Measurements from ENCODE around the gene PRRT1.

The PRRT1 gene

DNA sequence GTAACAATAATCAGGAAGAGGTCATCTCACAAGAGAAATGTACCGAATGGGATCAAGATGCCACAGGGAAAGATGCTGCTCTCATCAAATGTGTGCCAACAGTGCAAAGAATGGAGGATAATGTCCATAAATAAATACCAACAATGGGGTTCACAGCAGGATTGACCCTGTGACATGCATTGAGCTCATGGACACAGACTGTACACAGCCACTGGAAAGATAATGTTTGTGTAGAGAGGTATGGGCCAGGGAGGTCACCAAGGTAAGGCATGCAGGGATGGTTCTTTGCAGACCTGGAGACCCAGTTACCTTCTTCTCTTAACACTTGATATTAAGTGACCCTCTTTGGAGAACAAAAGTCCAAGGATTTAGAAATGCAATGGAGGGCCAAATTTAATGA lies 22.7 kb upstream of the PRRT1 start:
- ATAC-seq, result no peak

DNA sequence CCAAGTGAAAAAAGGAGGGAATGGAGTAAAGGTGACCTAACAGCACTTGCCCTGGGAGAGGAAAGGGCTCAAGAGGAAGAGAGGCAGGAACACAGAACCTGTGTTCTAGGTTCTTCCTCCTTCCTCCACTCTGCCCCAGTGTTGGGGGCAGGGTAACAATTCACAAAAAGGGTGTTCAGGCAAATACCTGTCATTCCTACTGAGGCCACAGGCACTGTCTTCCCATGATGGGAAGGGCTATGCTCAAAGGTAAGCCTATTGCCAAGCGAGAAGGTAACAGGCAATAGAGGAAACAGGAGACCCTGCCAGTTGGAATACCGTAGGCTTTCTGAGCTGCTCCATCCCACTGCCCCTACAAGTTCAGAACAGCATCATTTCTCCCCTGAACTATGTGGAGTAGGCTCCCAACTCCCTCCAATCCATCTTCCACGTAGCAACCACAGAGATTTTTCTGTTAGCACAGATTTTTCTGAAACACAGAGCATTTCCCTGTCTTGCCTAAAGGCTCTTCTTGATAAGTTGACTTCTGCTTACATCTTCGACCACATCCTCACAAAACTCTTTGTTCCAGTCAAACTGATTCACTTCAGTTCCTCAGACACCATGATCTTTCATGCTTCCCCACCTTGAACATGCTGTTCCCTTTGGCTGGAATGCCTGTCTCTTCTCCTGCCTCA lies 21.4 kb upstream of the PRRT1 start:
- no peak for ATAC-seq

DNA sequence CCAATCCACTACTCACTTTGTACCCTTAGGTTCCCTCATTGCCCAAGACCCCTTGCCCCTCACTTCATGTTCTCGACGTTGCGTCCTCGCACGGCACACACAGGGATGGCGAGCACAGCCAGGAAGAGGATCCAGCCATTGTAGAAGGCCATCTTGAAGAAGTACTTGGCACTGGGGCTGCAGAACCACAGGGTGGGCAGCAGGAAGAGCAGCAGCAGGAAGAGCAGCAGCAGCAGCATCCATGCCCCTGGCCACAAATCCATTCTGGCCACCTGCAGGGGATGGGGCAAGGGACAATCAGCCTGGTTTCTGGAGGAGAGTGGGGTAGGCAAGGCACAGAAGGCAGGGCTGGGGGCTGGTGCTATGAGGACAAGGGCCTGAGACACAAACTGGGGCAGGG lies 19.5 kb upstream of the PRRT1 start:
- no peak for ATAC-seq

DNA sequence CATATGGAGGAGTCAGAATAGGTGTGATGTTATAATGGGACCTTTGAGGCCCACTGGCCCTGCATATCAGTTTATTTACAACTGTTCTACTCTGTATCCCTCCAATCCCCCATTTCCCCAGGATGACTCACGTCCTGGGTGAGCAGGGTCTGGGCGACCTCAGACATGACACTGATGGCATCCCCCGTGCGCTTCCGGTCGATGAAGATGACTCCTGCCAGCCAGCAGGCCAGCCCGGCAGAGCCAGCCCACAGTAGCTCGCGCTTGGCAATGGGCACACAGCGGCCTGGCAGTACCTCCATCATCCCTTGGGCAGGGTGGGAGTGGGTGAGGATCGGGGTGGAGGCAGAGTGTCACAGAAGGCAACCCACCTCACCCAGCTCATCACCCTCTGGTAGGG lies 18.6 kb upstream of the PRRT1 start:
- no peak for ATAC-seq

DNA sequence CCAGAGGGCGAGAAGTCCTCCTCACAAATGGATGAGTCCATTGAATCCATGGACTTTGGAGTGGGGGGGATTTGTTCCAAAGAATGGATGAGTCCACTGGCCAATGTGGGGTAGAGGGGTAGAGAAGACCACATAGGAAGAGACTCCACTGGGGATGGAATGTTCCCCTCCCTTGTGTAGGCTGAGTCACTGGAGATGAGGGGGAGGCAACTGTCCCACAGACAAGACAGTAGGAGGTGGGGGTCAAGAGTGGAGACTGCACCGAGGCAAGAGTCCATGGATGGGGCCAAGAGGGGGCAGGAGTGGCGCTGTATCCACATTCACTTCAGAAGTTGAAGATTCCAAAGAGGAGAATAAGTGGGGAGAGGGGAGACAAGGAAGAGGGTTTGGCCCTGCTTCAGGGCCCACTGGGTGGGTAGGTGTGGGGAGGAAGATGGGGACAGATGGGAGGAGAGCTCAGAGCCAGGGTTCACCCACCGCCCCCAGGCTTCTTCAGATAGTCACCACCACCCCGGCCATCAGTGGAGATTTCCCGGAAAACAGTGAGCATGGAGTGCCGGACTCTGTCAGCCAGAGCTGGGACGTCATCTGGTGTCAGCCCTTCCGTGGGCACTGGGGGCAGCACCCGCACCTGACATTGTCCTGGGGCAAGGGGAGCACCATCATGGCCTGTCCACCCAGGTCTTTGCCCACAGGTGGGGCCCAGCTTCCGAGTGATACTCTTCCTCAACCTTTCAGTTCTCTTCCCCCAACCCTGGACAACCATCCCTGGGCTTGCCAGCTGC lies 17.3 kb upstream of the PRRT1 start:
- ATAC-seq, result no peak

DNA sequence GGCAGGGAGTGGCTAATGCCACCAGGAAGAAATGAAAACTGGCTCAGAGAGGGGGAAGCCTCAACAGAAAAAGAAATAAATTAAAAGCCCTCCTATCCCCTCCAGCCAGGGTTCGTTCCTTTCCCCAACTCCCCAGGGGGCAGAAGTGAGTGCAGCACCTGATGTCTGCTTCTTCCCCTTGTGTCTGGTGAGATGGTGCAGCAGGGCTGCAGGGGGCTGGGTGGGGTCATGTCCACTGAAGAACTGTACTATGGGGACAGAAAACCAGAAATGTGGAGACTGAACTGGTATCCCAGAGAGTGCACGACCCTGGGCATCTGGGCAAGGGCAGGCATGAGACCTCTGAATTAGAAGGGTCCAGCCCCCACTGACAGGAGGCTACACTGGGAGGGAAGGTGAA lies 16.6 kb upstream of the PRRT1 start:
- ATAC-seq, result no peak

DNA sequence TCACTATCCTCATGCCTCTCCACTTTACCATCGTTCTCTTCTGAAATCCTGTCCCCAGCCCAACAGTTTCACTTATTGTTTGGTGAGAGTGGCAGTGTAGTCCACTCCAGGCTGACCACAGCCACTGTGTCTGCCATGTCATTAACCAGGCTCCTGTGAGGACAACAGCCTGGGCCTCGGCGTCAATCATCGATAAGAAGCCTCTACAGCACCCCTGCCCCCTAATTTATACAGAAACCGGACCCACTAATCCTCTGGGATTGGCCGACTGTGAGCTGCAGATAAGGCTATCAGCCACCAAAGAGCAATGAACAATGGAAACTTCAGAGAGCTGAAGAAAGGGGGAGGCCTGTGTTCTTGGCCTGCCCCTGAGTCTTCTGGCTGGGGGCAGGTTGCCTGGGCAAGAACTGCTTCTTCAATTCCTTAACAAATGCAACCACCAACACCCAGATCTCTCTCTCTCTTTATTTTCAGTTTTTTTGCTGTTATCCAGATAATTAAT lies 16.1 kb upstream of the PRRT1 start:
- ATAC-seq, result no peak

DNA sequence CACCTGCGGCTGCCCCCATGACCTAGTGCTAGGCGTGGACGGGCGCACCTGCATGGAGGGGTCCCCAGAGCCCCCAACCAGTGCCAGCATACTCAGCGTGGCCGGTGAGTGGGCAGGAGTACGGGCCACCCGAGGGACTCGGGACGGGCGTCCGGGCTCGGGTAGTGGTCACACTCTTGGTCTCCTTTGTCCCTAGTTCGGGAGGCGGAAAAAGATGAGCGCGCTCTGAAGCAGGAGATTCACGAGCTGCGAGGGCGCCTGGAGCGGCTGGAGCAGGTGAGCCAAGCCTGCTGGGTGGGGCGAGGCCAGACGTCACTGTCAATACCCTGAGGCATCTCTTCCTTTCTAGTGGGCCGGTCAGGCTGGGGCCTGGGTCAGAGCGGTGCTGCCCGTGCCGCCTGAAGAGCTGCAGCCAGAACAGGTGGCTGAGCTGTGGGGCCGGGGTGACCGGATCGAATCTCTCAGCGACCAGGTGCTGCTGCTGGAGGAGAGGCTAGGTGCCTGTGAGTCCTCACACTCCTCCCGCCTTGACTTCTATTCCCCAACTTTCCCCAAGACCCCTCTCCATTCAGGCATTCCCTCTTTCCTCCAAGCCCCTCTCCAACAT lies 15.5 kb upstream of the PRRT1 start:
- ATAC-seq, result no peak

DNA sequence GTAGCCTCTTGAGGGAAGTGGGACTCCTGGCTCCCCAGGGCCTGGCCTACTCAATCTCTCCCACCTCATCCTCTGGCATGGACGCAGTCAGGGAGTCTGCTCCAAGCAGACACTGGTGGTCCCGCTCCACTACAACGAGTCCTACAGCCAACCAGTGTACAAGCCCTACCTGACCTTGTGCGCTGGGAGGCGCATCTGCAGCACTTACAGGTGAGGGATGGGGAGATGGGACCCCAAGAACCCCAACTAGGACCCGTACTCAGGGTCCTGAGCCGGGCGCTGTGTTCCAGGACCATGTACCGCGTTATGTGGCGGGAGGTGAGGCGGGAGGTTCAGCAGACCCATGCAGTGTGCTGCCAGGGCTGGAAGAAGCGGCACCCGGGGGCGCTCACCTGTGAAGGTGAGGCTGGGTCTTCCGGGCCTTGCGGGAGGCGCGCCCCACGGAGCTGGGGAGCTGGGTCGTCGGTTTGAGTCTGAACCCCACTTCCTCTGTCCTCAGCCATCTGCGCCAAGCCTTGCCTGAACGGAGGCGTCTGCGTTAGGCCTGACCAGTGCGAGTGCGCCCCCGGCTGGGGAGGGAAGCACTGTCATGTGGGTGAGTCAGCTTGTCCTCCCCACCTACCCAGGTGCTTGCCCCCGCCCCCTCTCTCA lies 14.8 kb upstream of the PRRT1 start:
- ATAC-seq, result no peak

DNA sequence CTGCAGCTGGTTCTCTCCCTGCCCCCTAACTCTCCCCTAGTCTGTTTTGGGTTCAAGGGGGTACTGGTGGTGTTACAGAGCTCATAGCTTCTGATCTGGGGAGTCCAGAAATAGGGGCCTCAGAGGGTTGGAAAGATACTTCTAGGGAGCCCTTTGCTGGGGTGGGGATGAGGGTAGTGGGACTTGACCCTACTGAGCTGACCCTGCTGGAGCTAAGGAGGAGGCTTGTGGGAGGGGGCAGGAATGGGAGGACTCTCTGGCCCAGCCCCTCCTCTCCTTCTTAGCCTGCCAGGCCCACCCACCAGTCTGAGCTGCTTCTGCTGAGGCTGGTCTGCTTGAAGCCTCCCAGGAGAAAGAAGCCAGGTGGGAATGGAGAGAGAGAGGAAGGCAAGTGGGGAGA lies 12.6 kb upstream of the PRRT1 start, which contains the start of gene EGFL8:
Gene EGFL8, plus strand, starts transcription at position 301 of the 400 bp plus-strand sequence. CDS start 1,571 bp downstream, outside the sequence.
- no peak for ATAC-seq

DNA sequence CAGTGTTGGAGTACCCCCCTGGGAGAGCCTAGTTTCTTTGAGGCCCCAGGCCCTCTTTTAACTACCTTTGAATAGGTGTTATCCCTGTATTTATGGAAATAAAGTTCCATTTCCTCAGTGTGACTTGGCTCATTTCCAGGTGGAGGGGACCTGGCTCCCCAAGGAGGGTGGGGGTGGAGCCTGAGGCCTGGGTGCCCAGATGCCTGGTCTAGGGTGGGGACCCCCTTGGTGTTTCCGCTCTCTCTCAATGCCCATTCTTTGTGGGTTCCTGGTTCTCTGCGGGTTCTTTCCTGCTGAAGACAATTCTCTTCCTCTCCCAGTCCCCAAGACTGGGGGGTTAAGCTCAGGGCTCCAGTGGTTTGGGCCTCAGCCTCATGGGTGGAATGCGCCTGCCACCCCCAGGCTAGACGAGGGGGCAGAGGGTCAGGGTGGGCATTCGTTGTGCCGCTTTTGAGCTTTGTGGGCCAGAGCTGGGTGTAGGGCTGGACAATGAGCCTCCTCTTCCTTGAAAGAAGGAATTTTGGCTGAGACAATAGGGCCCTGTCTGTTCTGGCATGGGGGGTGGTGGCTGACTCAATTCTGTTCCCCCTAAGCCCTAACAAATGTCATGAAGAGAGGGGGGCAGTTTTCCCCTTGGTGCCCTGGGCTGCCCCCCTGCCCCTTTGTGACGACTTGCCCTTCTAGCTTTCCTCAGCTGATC lies 12.0 kb upstream of the PRRT1 start:
- ATAC-seq, result no peak

DNA sequence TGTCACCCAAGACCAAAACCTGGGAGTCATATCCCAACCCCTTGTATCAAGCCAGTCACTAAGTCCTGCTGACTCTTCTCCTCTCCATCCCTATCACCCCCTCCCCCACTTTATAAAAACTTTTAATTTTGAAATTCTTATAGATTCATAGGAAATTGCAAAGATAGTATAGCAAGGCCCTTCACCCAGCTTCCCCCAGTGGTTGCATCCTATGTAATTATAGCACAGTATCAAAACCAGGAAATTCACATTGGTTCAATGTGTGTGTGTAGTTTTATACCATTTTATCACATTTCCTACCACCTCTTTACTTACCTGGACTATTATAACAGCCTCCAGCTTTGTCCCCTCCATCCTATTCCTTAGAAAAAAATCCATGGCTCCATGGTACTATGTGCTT lies 6.3 kb upstream of the PRRT1 start:
- ATAC-seq, result no peak

DNA sequence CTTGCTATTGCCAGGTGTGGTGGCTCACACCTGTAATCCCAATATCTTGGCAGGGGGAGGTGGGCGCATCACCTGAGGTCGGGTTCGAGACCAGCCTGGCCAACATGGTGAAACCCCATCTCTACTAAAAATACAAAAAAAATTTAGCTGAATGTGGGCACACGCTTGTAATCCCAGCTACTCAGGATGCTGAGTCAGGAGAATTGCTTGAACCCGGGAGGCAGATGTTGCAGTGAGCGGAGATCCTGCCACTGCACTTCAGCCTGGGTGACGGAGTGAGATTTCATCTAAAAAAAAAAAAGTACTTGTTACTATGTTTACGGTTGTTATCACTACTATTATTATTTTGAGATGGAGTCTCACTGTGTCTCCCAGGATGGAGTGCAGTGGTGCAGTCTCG lies 5.2 kb upstream of the PRRT1 start:
- ATAC-seq, result no peak

DNA sequence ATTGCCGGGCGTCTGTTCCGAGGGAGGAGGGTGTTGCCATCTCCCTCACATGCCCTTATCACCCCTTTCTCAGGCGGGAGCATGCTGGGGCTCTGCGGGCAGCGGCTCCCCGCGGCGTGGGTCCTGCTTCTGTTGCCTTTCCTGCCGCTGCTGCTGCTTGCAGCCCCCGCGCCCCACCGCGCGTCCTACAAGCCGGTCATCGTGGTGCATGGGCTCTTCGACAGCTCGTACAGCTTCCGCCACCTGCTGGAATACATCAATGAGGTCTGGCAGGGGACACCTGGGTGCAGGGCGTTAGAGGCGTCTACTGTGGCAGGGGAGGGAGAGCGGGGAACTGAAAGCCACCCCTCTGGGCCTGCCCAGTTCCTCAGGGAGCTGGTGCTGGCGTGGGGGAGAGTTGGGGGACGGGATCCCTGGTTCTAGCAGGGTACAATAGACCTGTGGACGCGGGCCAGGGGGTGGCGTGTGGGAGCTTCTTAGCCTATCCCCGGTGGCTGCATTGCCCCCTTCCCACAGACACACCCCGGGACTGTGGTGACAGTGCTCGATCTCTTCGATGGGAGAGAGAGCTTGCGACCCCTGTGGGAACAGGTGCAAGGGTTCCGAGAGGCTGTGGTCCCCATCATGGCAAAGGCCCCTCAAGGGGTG lies 2.9 kb upstream of the PRRT1 start:
- peak; percentile 76 to 80 for ATAC-seq

DNA sequence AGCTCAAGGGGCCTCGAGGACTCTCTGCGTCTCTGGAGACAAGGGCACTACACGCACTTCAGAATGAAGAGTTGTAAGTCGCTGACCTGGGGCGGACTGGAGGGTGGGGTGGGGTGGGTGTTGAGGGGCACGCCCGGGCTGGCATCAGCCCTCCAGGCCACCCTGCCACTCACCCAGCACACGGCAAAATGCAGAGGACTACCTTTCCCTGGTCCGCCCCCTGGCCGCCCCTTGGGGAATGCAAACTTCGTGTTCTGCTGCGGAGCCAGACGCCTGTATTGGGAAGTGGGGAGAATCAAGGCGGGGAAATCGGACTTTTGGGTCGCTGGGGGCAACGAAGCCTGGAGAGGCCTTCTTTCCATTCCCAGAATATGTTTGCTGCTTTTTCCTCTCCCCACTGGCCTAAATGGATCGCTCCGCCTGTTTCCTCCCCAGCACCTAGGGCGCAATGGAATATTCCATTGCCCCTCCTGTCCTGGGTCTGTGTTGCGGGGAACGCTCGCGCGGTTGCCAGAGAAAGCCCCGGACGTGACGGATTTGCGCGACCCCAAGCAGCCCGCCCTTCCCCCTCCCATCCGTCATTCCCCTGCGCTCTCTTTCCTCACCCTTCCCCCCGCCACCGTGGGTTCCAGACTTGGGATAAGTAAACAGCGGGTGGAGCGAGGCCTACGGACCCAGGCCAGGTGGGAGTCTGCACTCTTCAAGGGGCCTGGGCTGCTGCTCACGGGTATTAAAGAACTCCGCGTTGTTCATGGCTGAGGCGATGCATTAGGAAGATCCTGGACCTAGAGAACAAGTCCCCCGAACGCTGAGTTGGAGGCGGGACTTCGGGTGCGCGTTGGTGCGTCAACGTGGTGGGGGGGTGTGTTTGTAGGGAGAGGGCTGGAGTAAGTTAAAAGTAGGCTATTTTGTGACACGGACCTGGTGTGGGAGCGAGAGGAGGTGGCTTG lies 2.1 kb upstream of the PRRT1 start, which contains the start of gene PPT2:
Gene PPT2, plus strand, starts transcription at position 578 of the 950 bp plus-strand sequence. CDS start 454 bp downstream, outside the sequence.
- peak; percentile 65 to 70 for ATAC-seq

DNA sequence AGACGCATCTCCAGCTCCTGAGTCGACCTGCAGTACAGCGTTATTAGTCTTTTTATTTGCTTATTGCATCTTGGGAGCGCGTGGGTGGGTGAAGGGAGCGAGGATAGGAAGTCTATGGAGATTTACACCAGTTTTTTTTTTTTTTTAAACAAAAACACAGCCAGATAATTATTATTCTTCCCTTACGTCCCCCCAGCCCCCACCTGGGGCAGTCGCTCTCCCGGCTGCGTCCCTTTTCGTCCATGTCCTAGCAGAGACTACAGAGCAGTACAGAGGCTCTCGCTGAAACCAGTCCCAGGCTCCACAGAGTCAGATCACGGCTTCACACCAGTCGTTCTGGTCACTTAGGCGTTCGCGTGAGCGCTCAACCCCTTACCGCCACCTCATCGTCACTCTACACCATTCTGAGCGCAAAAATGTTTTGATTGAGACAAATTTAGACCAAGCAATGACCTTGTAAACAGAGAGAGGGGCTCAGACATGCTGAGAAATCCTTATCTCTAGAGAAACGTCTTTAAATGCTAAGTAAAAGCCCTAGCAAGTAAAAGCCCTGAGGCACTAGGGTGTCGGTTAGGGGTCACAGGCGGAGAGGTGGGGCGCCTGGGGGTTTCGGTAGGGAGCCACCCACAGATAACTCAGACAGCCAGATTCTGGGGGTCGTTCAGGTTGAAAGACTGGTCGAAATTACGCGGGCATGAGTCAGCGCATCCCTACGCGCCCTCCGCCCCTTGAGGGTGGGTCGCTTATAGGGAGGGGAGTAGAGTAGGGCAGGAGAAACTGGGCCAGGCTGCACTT lies 1.2 kb upstream of the PRRT1 start:
- ATAC-seq, result no peak

DNA sequence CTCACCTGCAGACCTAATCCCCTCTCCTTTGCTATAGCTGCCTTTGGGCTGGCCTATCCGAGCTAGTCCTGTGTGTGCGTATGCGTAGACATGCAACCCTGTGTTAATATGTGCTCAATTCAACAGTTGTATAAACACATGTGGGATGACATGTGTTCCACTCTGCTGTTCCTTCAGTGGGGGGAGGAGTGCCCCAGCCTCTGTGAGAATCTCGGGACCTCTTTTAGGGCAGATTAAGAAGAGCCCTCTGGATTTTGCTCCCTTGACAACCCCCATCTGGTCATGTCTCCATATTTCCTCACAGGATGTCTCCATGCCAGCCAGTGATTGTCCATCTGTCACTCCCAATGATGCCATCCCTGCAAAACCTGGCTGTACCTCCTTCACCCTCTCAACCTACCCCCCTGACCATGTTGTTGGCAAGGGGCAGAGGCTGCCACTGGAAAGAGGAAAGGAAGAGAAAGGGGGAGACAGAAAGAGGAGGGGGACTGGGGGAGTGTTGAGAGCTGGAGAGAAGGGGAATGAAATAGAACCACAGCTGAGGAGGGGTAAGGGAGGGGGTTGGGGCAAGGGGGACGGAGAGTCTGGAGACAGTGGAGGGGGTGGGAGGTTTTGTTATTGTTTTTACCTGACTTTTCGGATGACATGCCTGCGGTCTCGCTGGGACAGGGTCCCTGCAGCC lies 417 bp downstream of the PRRT1 start:
- no peak for ATAC-seq

DNA sequence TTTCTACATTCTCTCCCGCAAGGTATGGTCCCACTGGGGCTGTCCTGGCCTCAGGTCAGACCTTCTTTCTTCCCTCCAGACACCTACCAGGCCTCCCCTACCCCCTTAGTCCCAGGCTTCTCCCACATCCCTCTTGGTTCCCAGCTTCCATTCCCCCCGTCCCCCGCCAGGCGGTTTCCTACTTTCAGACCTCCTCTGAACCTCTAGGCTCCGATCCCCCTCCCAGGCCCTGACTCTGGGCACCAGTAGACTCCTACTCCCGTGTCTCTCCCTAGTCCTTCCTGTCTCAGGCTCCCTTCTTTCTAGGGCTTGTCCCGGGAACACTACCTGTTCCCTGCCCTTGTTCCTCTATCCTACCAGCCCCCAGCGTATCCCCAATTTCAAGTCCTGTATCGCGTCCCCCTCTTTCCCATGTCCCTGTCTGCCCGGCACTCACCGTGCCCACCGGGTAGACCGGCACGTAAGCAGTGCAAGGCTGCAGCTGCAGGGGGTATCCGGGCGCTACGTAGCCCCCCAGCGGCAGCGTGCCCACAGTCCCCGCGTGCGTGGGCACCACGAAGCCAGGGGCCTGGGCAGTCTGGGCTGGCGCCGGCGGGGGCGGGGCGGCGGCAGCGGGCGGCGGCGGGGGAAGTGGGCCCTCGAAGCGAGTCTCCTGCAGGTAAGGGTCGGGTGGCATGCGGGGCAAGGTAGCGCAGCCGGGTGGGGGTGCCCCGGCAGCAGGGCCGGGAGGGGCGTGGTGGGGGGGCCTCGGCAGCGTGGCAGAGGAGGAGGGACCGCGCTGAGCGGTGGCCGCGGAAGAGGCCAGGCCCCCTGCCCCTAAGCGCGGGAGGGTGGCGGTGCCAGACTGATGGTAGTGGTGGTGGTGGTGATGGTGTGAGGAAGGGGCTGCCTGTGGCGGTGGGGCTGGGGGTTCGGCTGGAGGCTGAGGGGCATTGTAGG lies 1.5 kb downstream of the PRRT1 start:
- ATAC-seq, result no peak
